ENCODE measurements around the gene GALNT1. TPM values are rescaled to one million over a fixed set of nuclear protein-coding genes. Genes with fewer than 3 reads are reported as not detected.

GALNT1 gene
- total and polyA plus RNA-seq, 9 donors = 20.0 to 60.2 (median 40.4) TPM

GRCh38 chr18:35619464-35619863 is 37.9 kb downstream of the GALNT1 start:
- no peak for DNase-seq
- Histone ChIP-seq H3K27ac (peak overlapping the region in 1 of 2 donors; percentile 42), H3K36me3 (no peaks in the 10 kb centered on the region), H3K27me3 (no peaks in the 10 kb centered on the region), H3K9me3 (no peaks in the 10 kb centered on the region), H3K4me1 (ENCODE audit: insufficient read depth) (peaks cover 7% of the 10 kb centered on the region), H3K4me3 (no peak overlapping the region)
- 30 to 58% (median 34%) methylated on average over 4 of the region's 4 CpGs for WGBS, 3 donors
- intact Hi-C loops (cut with DNase I) = no loop called here
- TF ChIP-seq POLR2A (IDR thresholded peaks at IDR 0.05) = no peak
- no peak for TF ChIP-seq CTCF (IDR thresholded peaks at IDR 0.05)
- TF ChIP-seq EP300 (IDR thresholded peaks at IDR 0.05) = no peak

- Histone ChIP-seq H3K9me3 (no peaks in the 10 kb centered on the region), H3K4me1 (ENCODE audit: insufficient read depth) (peaks cover 7% of the 10 kb centered on the region), H3K27me3 (no peaks in the 10 kb centered on the region), H3K4me3 (no peak overlapping the region), H3K36me3 (no peaks in the 10 kb centered on the region), H3K27ac (peak overlapping the region in 1 of 2 donors; percentile 42)
- DNase-seq = no peak
- 18 to 36% (median 26%) methylated on average over 4 of the region's 4 CpGs for WGBS, 3 donors
- intact Hi-C loops (cut with DNase I) = no loop called here
- TF ChIP-seq EP300 (IDR thresholded peaks at IDR 0.05) (no peak), CTCF (IDR thresholded peaks at IDR 0.05) (no peak), POLR2A (IDR thresholded peaks at IDR 0.05) (no peak)
Measured at GRCh38 chr18:35619941-35620340, 38.4 kb downstream of the GALNT1 start.

- intact Hi-C loops (cut with DNase I) = no loop called here
- WGBS, 3 donors = 39 to 60% (median 55%) methylated on average over 3 of the region's 3 CpGs
- Histone ChIP-seq H3K9me3 (no peaks in the 10 kb centered on the region), H3K36me3 (no peaks in the 10 kb centered on the region), H3K27me3 (no peaks in the 10 kb centered on the region), H3K27ac (no peak overlapping the region), H3K4me1 (ENCODE audit: insufficient read depth) (peaks cover 7% of the 10 kb centered on the region), H3K4me3 (no peak overlapping the region)
- no peak for DNase-seq
- TF ChIP-seq POLR2A (IDR thresholded peaks at IDR 0.05) (no peak), CTCF (IDR thresholded peaks at IDR 0.05) (no peak), EP300 (IDR thresholded peaks at IDR 0.05) (no peak)
Measured at GRCh38 chr18:35620765-35621164, 39.2 kb downstream of the GALNT1 start.

- Histone ChIP-seq H3K4me1 (ENCODE audit: insufficient read depth) (peaks cover 7% of the 10 kb centered on the region), H3K27me3 (no peaks in the 10 kb centered on the region), H3K4me3 (no peak overlapping the region), H3K36me3 (no peaks in the 10 kb centered on the region), H3K27ac (no peak overlapping the region), H3K9me3 (peaks cover 0 to 7% of the 10 kb centered on the region in 2 donors)
- DNase-seq = no peak
- intact Hi-C loops (cut with DNase I) = no loop called here
- TF ChIP-seq CTCF (IDR thresholded peaks at IDR 0.05) = no peak
- TF ChIP-seq EP300 (IDR thresholded peaks at IDR 0.05) = no peak
- TF ChIP-seq POLR2A (IDR thresholded peaks at IDR 0.05) = no peak
Measured at GRCh38 chr18:35623255-35623654, 41.7 kb downstream of the GALNT1 start.
